GM10266 (cell line): ENCODE measurements around the gene BTNL9.

Source experiments
- DNase-seq: peaks from one replicate; pipeline ENCODE4 v3.0.0; 2012; ENCODE audit errors: extremely low spot score
- CTCF ChIP-seq: IDR thresholded peaks from 2 replicates; pipeline ENCODE4 v1.5.1; 2012; ENCODE audit warnings: mild to moderate bottlenecking, low read depth; ENCODE audit not compliant: control insufficient read depth, insufficient read depth; ENCODE audit errors: missing control alignments

BTNL9 gene

GRCh38 chr5:181058786-181059296 lies 18.8 kb downstream of the BTNL9 start:
- DNase-seq = no peak
- no peak for TF ChIP-seq CTCF

GRCh38 chr5:181059297-181060230 lies 19.5 kb downstream of the BTNL9 start:
- no peak for TF ChIP-seq CTCF
- DNase-seq = peak; percentile 40

- peak; percentile 29 for DNase-seq
- TF ChIP-seq CTCF = no peak
Observed at GRCh38 chr5:181060231-181060590, 20.1 kb downstream of the BTNL9 start.

GRCh38 chr5:181060924-181061323 lies 20.9 kb downstream of the BTNL9 start:
- no peak for TF ChIP-seq CTCF
- peak; percentile 20 for DNase-seq

GRCh38 chr5:181061645-181062044 lies 21.6 kb downstream of the BTNL9 start:
- no peak for TF ChIP-seq CTCF
- DNase-seq = peak; percentile 13

- no peak for TF ChIP-seq CTCF
- peak; percentile 5 for DNase-seq
Observed at GRCh38 chr5:181062631-181063030, 22.6 kb downstream of the BTNL9 start.

GRCh38 chr5:181063514-181063913 lies 23.4 kb downstream of the BTNL9 start:
- peak; percentile 2 for DNase-seq
- no peak for TF ChIP-seq CTCF
